HepG2 (cell line): ENCODE measurements around the gene LRSAM1. TPM values are rescaled to one million over a fixed set of nuclear protein-coding genes. Genes with fewer than 3 reads are reported as not detected.

Experiments used
- ARNTL ChIP-seq: sonication (generic); formaldehyde crosslinking; IDR thresholded peaks from 2 replicates; pipeline ENCODE4 v1.4.0; 2020; ENCODE audit warnings: mild to moderate bottlenecking, missing genetic modification reagents
- ATF7-NPFF ChIP-seq: sonication (generic); formaldehyde crosslinking; IDR thresholded peaks from 2 replicates; pipeline ENCODE4 v1.8.1; 2023; ENCODE audit warnings: mild to moderate bottlenecking, low read depth, missing genetic modification reagents, moderate library complexity
- CCAR2 ChIP-seq: fragments of 200-400 bp; formaldehyde crosslinking; optimal IDR thresholded peaks from 2 replicates; pipeline ENCODE3; 2018; ENCODE audit warnings: low read depth, mild to moderate bottlenecking, low read length, moderate library complexity
- CHCHD3 ChIP-seq: sonication (generic); formaldehyde crosslinking; IDR thresholded peaks from 2 replicates; pipeline ENCODE4 v1.8.0; 2022; ENCODE audit warnings: mild to moderate bottlenecking, missing genetic modification reagents, moderate library complexity
- KMT2B ChIP-seq: IDR thresholded peaks from 2 replicates; pipeline ENCODE4 v1.6.1; 2016; ENCODE audit warnings: missing genetic modification reagents, missing compliant biosample characterization
- MYNN ChIP-seq: sonication (generic); formaldehyde crosslinking; IDR thresholded peaks from 2 replicates; pipeline ENCODE4 v1.4.0; 2020; ENCODE audit warnings: mild to moderate bottlenecking, low read depth, missing genetic modification reagents
- NCOR1 ChIP-seq: fragments of 200-600 bp; sonication (generic); IDR thresholded peaks from 2 replicates; pipeline ENCODE4 v1.7.0; 2017; ENCODE audit warnings: antibody characterized with exemption, low read length, borderline replicate concordance
- RBM39 ChIP-seq: fragments of 200-400 bp; formaldehyde crosslinking; IDR thresholded peaks from one replicate; pipeline ENCODE4 v1.6.1; 2018; ENCODE audit warnings: antibody characterized with exemption, mild to moderate bottlenecking, low read depth, low read length; ENCODE audit not compliant: poor library complexity, severe bottlenecking
- RCOR2 ChIP-seq: IDR thresholded peaks from 2 replicates; pipeline ENCODE4 v1.6.1; 2016; ENCODE audit warnings: missing biosample characterization, missing genetic modification reagents
- REXO4 ChIP-seq: sonication (generic); formaldehyde crosslinking; IDR thresholded peaks from 2 replicates; pipeline ENCODE4 v1.8.0; 2022; ENCODE audit warnings: missing genetic modification reagents, mild to moderate bottlenecking, borderline replicate concordance
- SAFB2 ChIP-seq: sonication (generic); formaldehyde crosslinking; IDR thresholded peaks from 2 replicates; pipeline ENCODE4 v1.5.1; 2020; ENCODE audit warnings: missing genetic modification reagents, low read depth, mild to moderate bottlenecking, borderline replicate concordance
- SNAPC2 ChIP-seq: sonication (generic); formaldehyde crosslinking; IDR thresholded peaks from 2 replicates; pipeline ENCODE4 v1.8.1; 2022; ENCODE audit warnings: mild to moderate bottlenecking, missing genetic modification reagents
- TSC22D2 ChIP-seq: sonication (generic); formaldehyde crosslinking; IDR thresholded peaks from 2 replicates; pipeline ENCODE4 v1.5.1; 2020; ENCODE audit warnings: missing genetic modification reagents, mild to moderate bottlenecking, borderline replicate concordance
- ZNF205 ChIP-seq: IDR thresholded peaks from 2 replicates; pipeline ENCODE4 v1.6.1; 2018; ENCODE audit warnings: missing biosample characterization, missing genetic modification reagents
- ZNF234 ChIP-seq: sonication (generic); formaldehyde crosslinking; conservative IDR thresholded peaks from 2 replicates; pipeline ENCODE4 v1.5.1; 2020; ENCODE audit warnings: mild to moderate bottlenecking, missing genetic modification reagents
- ZNF235 ChIP-seq: sonication (generic); formaldehyde crosslinking; IDR thresholded peaks from 2 replicates; pipeline ENCODE4 v1.8.1; 2023; ENCODE audit warnings: mild to moderate bottlenecking, missing genetic modification reagents, borderline replicate concordance
- ZNF264 ChIP-seq: sonication (generic); formaldehyde crosslinking; IDR thresholded peaks from 2 replicates; pipeline ENCODE4 v1.4.0; 2020; ENCODE audit warnings: missing genetic modification reagents
- ZNF530 ChIP-seq: sonication (generic); formaldehyde crosslinking; IDR thresholded peaks from 2 replicates; pipeline ENCODE4 v1.5.0; 2020; ENCODE audit warnings: low read depth, mild to moderate bottlenecking, missing genetic modification reagents
- ZNF709 ChIP-seq: sonication (generic); formaldehyde crosslinking; IDR thresholded peaks from 2 replicates; pipeline ENCODE4 v1.5.0; 2020; ENCODE audit warnings: mild to moderate bottlenecking, missing genetic modification reagents
- polyA plus RNA-seq, 8 experiments: library from polyadenylated mRNA; depleted of rRNA in 3 of 8; stranded (reverse) in 7 of 8; unstranded in 1 of 8; fragments of >200 nt; fragmentation: Illumina TruSeq in 4 of 8; extraction: Trizol in 4 of 8; gene quantifications; 2 replicates each; pipeline versions ENCODE4 v1.2.1 to v1.2.3, GENCODE V29; 2011 to 2016; ENCODE audit warnings: low read depth in 4 of 8, missing spikeins in 1 of 8, mixed read lengths in 1 of 8; ENCODE audit not compliant: insufficient read depth in 1 of 8
- total RNA-seq, 5 experiments: library from RNA; depleted of rRNA; stranded (reverse); fragments of >200 nt; fragmentation: Illumina TruSeq; extraction: Trizol; gene quantifications; 2 replicates each; pipeline ENCODE4 v1.2.3, GENCODE V29; 2016; ENCODE audit warnings: low read depth in 1 of 5
- TF ChIP-seq, protein P1 (sequence below): sonication (generic); formaldehyde crosslinking; IDR thresholded peaks from 2 replicates; pipeline ENCODE4 v1.9.0; 2022; ENCODE audit warnings: low read depth, missing genetic modification reagents
- TF ChIP-seq, protein P2 (sequence below): sonication (generic); formaldehyde crosslinking; IDR thresholded peaks from 2 replicates; pipeline ENCODE4 v1.5.1; 2020; ENCODE audit warnings: mild to moderate bottlenecking, missing genetic modification reagents, borderline replicate concordance
- TF ChIP-seq, protein P3 (sequence below): sonication (generic); formaldehyde crosslinking; IDR thresholded peaks from 2 replicates; pipeline ENCODE4 v1.4.0; 2020; ENCODE audit warnings: missing genetic modification reagents, low read depth, mild to moderate bottlenecking, borderline replicate concordance
- TF ChIP-seq, protein P4 (sequence below): sonication (generic); formaldehyde crosslinking; IDR thresholded peaks from 2 replicates; pipeline ENCODE4 v1.8.1; 2023; ENCODE audit warnings: missing genetic modification reagents, mild to moderate bottlenecking, borderline replicate concordance
- TF ChIP-seq, protein P5 (sequence below): sonication (generic); formaldehyde crosslinking; IDR thresholded peaks from 2 replicates; pipeline ENCODE4 v1.8.1; 2023; ENCODE audit warnings: mild to moderate bottlenecking, moderate library complexity, missing genetic modification reagents

LRSAM1 gene
- total and polyA plus RNA-seq, 2 of the 13 experiments (the other 11 are each of a cell fraction or from before 2014, with no cell fraction given): 8.7 to 10.2 TPM

DNA sequence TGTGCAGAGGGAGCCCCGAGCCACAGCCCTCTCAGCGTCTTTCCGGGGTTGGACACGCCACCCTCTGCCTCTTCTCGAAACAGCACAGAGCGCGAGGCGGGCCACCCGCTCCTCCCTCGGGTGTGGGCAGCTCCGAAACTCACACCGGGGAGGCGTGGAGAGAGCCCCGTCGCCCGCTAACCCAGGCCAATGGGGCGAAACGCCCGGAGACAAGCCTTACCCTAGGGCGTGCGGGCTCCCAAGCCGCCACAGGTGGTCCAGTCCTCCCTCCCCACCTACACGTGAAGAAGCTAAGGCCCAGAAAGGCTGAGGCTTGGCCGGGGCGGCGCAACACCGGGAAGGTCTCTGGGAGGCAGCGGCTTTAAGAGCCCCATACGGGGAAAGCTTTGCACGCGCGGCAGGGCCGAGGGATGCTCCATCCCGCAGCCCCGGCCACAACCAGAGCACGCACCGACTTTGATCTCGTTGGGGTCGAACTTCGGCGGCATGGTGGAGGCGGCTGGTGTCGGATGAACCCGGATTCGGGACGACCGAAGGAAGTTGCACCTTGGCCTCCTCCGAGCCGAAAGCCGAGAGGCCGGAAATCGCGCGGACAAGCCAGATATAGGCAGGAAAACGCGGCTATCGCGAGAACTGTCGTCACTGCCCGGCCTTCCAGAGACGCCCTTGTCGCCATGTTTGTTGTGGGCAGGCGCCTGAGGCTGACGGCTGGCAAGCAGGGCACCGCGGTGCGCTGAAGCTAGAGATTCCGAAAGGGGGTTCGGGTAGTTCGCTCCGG, at the start of gene LRSAM1, which contains the start of gene RPL12 (continued):
- TF ChIP-seq, protein P1, sequence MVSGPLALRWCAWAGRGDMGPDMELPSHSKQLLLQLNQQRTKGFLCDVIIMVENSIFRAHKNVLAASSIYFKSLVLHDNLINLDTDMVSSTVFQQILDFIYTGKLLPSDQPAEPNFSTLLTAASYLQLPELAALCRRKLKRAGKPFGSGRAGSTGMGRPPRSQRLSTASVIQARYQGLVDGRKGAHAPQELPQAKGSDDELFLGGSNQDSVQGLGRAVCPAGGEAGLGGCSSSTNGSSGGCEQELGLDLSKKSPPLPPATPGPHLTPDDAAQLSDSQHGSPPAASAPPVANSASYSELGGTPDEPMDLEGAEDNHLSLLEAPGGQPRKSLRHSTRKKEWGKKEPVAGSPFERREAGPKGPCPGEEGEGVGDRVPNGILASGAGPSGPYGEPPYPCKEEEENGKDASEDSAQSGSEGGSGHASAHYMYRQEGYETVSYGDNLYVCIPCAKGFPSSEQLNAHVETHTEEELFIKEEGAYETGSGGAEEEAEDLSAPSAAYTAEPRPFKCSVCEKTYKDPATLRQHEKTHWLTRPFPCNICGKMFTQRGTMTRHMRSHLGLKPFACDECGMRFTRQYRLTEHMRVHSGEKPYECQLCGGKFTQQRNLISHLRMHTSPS (CRISPR knock-in tag): no peak; the same call in 1 of the 2 replicates
- TF ChIP-seq RBM39: no peak
- TF ChIP-seq ZNF205 (CRISPR knock-in tag): peak; percentile 70; the same call in 1 of the 2 replicates
- TF ChIP-seq ZNF234 (CRISPR knock-in tag): no peak; the same call in 1 of the 2 replicates
- peak; percentile 83 for TF ChIP-seq ATF7-NPFF
- TF ChIP-seq, protein P2, sequence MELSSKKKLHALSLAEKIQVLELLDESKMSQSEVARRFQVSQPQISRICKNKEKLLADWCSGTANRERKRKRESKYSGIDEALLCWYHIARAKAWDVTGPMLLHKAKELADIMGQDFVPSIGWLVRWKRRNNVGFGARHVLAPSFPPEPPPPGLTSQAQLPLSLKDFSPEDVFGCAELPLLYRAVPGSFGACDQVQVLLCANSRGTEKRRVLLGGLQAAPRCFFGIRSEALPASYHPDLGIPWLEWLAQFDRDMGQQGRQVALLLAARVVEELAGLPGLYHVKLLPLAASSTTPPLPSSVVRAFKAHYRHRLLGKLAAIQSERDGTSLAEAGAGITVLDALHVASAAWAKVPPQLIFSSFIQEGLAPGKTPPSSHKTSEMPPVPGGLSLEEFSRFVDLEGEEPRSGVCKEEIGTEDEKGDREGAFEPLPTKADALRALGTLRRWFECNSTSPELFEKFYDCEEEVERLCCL (CRISPR knock-in tag): peak; percentile 61; the same call in 1 of the 2 replicates
- TF ChIP-seq NCOR1: no peak
- TF ChIP-seq REXO4 (CRISPR knock-in tag): no peak
- TF ChIP-seq, protein P3, sequence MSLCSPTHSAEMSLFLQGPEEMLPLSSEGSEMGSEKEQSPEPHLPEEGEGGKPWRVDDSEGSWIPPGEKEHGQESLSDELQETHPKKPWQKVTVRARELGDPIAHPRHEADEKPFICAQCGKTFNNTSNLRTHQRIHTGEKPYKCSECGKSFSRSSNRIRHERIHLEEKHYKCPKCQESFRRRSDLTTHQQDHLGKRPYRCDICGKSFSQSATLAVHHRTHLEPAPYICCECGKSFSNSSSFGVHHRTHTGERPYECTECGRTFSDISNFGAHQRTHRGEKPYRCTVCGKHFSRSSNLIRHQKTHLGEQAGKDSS (CRISPR knock-in tag): no peak; the same call in 1 of the 2 replicates
- TF ChIP-seq SNAPC2 (CRISPR knock-in tag): no peak
- TF ChIP-seq, protein P4, sequence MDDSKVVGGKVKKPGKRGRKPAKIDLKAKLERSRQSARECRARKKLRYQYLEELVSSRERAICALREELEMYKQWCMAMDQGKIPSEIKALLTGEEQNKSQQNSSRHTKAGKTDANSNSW: no peak
- no peak for TF ChIP-seq CCAR2
- no peak for TF ChIP-seq ZNF530
- TF ChIP-seq ZNF709 (CRISPR knock-in tag): peak; percentile 88
- TF ChIP-seq SAFB2 (CRISPR knock-in tag): no peak; the same call in 1 of the 2 replicates
- peak; percentile 77 for TF ChIP-seq KMT2B
- no peak for TF ChIP-seq TSC22D2 (CRISPR knock-in tag)
- TF ChIP-seq RCOR2 (CRISPR knock-in tag): no peak
- TF ChIP-seq ARNTL (CRISPR knock-in tag): peak; percentile 79
- 0 out of 2 replicates have a peak, but pooled peaks have one; percentile 75 for TF ChIP-seq ZNF264 (CRISPR knock-in tag)
- TF ChIP-seq MYNN (CRISPR knock-in tag): no peak
- TF ChIP-seq, protein P5, sequence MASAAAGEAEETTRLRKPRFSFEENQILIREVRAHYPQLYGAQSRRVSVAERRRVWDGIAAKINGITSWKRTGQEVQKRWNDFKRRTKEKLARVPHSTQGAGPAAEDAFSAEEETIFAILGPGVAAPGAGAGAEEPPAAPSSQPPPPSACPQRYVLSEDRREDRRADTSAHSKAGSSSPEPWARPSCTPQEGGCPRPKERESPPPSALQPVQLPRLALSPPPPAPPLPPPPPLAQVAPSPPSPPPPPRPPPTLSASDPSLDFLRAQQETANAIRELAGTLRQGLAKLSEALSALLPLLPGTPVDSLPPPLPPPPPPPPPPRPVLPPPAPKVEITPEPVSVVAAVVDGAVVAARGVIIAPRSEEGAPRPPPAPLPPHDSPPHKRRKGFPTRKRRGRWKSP (CRISPR knock-in tag): peak; percentile 90
- no peak for TF ChIP-seq ZNF235 (CRISPR knock-in tag)
- 0 out of 2 replicates have a peak, but pooled peaks have one; percentile 21 for TF ChIP-seq CHCHD3 (CRISPR knock-in tag)
